ENCODE measurements around the gene SH3GL1.

Gene SH3GL1

DNA sequence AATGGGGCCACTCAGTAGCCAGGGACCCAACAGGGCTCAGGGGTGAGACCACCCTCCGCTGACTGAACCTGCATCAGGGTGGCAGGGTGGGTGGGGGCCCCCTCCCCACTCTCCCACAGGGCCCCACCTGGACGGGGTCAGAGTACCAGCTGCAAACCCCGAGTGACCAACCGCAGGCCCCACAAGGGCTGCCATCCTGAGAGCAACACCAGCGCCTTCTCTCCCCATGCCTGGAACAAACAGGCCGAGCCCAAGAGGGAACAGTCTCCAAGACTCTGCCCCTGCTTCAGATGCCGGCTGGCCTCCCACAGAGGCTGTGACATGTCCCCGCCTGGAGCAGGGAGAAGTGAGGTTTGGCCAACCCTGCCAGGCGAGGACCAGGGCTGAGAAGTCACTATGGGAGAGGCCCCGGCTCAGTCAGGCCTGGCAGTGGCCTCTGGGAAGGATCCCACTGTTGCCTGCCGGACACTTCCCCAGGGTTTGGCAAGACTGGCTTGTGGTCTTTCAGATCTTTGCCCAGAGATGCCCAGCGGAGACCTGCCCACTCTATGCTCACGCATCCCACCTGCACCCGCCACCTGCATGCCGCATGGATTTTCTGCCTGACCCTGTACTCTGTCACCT, 29.8 kb downstream of the SH3GL1 start:
- no peak overlapping the region for H3K9ac ChIP-seq (ENCODE audit: low read length)
- no peak overlapping the region for H3K27ac ChIP-seq (ENCODE audit: low read length)
- H3K4me3 ChIP-seq (ENCODE audit: low read length), result no peak overlapping the region
- no peaks in the 10 kb centered on the region for H3K27me3 ChIP-seq (ENCODE audit: control insufficient read depth, insufficient read depth, low read length)
- no peaks in the 10 kb centered on the region for H3K9me3 ChIP-seq (ENCODE audit: control insufficient read depth, low read depth, low read length)
- peaks cover 14% of the 10 kb centered on the region for H3K4me1 ChIP-seq (ENCODE audit: control insufficient read depth, low read depth, low read length)
- peaks cover 3% of the 10 kb centered on the region for H3K36me3 ChIP-seq (ENCODE audit: control insufficient read depth, low read depth, low read length)

GRCh38 chr19:4369888-4370260, 30.5 kb downstream of the SH3GL1 start:
- Histone ChIP-seq H3K9ac (ENCODE audit: low read length) (no peak overlapping the region), H3K9me3 (ENCODE audit: control insufficient read depth, low read depth, low read length) (no peaks in the 10 kb centered on the region), H3K36me3 (ENCODE audit: control insufficient read depth, low read depth, low read length) (peaks cover 3% of the 10 kb centered on the region), H3K27ac (ENCODE audit: low read length) (no peak overlapping the region), H3K27me3 (ENCODE audit: control insufficient read depth, insufficient read depth, low read length) (no peaks in the 10 kb centered on the region), H3K4me1 (ENCODE audit: control insufficient read depth, low read depth, low read length) (peaks cover 7% of the 10 kb centered on the region), H3K4me3 (ENCODE audit: low read length) (no peak overlapping the region)

GRCh38 chr19:4369109-4369887, 31.0 kb downstream of the SH3GL1 start:
- H3K9ac ChIP-seq (ENCODE audit: low read length), result no peak overlapping the region
- peaks cover 3% of the 10 kb centered on the region for H3K36me3 ChIP-seq (ENCODE audit: control insufficient read depth, low read depth, low read length)
- no peak overlapping the region for H3K27ac ChIP-seq (ENCODE audit: low read length)
- H3K27me3 ChIP-seq (ENCODE audit: control insufficient read depth, insufficient read depth, low read length), result no peaks in the 10 kb centered on the region
- H3K4me3 ChIP-seq (ENCODE audit: low read length), result no peak overlapping the region
- H3K9me3 ChIP-seq (ENCODE audit: control insufficient read depth, low read depth, low read length), result no peaks in the 10 kb centered on the region
- peaks cover 4% of the 10 kb centered on the region for H3K4me1 ChIP-seq (ENCODE audit: control insufficient read depth, low read depth, low read length)

- no peak overlapping the region for H3K27ac ChIP-seq (ENCODE audit: low read length)
- H3K9ac ChIP-seq (ENCODE audit: low read length), result no peak overlapping the region
- no peak overlapping the region for H3K4me3 ChIP-seq (ENCODE audit: low read length)
- H3K4me1 ChIP-seq (ENCODE audit: control insufficient read depth, low read depth, low read length), result peaks cover 4% of the 10 kb centered on the region
- peaks cover 3% of the 10 kb centered on the region for H3K36me3 ChIP-seq (ENCODE audit: control insufficient read depth, low read depth, low read length)
- H3K27me3 ChIP-seq (ENCODE audit: control insufficient read depth, insufficient read depth, low read length), result no peaks in the 10 kb centered on the region
- H3K9me3 ChIP-seq (ENCODE audit: control insufficient read depth, low read depth, low read length), result no peaks in the 10 kb centered on the region
These were observed 32.1 kb downstream of the SH3GL1 start for GRCh38 chr19:4368128-4368820.

- H3K36me3 ChIP-seq (ENCODE audit: control insufficient read depth, low read depth, low read length), result peaks cover 3% of the 10 kb centered on the region
- H3K4me1 ChIP-seq (ENCODE audit: control insufficient read depth, low read depth, low read length), result peaks cover 4% of the 10 kb centered on the region
- H3K27me3 ChIP-seq (ENCODE audit: control insufficient read depth, insufficient read depth, low read length), result no peaks in the 10 kb centered on the region
- no peak overlapping the region for H3K27ac ChIP-seq (ENCODE audit: low read length)
- no peak overlapping the region for H3K4me3 ChIP-seq (ENCODE audit: low read length)
- H3K9me3 ChIP-seq (ENCODE audit: control insufficient read depth, low read depth, low read length), result no peaks in the 10 kb centered on the region
- H3K9ac ChIP-seq (ENCODE audit: low read length), result no peak overlapping the region
These were observed 32.6 kb downstream of the SH3GL1 start for GRCh38 chr19:4367781-4368127.

DNA sequence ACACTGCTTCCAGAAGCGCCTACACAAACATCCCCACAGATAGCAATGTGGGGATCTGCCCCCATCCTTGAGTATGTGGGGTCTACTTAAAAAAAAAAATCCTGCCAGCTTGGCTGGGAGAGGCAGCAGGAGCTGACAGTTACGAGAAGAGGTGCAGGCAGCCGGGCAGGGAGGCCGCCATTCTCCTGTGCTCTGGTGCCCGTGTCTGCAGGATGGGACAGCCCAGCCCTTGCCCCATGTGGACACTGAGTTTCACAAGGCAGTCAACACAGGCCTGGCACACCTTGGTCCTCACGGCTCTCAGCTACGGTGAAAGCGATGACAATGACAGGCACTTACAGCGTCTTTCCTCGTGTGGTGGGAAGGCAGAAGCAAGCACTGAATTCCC, 33.0 kb downstream of the SH3GL1 start:
- H3K9ac ChIP-seq (ENCODE audit: low read length), result no peak overlapping the region
- peaks cover 4% of the 10 kb centered on the region for H3K4me1 ChIP-seq (ENCODE audit: control insufficient read depth, low read depth, low read length)
- H3K4me3 ChIP-seq (ENCODE audit: low read length), result no peak overlapping the region
- H3K27ac ChIP-seq (ENCODE audit: low read length), result no peak overlapping the region
- H3K36me3 ChIP-seq (ENCODE audit: control insufficient read depth, low read depth, low read length), result peaks cover 3% of the 10 kb centered on the region
- no peaks in the 10 kb centered on the region for H3K27me3 ChIP-seq (ENCODE audit: control insufficient read depth, insufficient read depth, low read length)
- H3K9me3 ChIP-seq (ENCODE audit: control insufficient read depth, low read depth, low read length), result no peaks in the 10 kb centered on the region

DNA sequence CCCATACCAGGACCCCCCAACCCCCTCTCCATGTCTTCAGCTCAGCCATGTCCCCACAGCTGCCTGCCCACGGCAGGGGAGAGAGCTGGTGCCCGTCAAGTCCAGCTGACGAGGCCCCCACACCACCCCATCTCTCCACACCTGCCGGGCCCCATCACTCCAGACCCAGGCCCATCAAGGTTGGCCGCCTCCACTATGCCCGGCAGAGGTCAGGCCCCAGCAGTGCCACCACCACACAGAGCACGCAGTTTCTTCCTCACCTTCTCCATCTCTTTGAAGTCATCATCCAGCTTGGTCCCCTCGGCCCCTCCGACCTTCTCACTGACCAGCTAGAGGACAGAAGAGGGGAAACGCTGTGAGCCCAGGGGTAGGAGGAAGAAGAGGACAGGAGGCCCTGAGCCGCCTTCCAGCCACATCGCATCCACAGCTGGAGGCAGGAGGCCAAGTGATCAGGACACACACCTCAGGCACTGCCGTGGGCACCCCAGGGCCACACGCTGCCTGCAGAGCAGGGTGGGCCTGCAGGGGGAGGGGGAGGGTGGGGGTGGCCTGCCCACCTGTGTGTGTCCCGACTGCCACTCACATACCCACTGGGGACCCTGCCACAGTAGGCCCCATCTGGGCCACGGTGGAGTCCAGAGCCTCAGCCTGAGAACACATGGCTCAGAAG, 33.5 kb downstream of the SH3GL1 start:
- no peak overlapping the region for H3K27ac ChIP-seq (ENCODE audit: low read length)

DNA sequence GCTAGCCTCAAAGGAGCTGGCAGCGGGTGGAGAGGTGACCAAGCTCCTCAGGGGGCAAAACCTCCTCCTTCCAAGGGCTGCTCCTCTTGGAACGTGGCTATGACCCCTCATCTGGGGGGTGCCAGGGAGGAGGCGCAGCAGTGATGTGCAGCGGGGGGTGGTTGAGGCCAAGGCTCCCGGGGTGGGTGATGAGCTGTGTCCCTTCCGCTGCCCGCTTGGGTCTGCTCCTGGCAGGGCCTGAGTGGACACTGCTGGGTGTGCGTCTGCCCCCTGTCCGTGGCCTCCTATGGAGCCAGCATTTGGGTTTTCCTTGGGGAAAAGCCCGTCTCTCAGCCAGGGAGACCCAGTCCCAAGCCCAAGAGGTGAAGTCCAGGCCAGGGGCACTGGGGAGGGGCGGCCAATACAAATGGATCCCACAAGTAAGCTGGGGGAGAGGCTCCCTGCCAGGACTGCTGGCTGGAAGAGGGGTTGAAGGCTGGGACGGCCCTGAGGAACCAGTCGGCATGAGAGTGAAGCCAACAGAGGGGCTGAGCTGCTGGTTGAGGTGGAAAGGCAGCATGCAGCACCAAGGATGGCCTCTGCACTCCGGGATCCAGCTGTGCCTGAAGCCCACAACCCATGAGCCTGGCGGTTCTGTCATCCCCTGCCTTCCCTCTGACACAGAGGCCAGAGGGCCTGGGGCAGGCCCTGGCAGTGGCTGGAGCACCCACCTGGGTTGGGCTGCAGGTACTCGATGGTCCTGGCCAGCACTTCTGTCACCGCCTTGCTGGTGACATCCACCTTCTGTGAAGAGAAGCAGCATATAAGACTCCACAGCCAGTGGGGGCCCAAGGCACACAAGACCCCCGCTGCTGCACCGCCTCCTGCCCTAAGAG, 34.3 kb downstream of the SH3GL1 start:
- H3K4me1 ChIP-seq (ENCODE audit: control insufficient read depth, low read depth, low read length), result peaks cover 4% of the 10 kb centered on the region
- H3K27me3 ChIP-seq (ENCODE audit: control insufficient read depth, insufficient read depth, low read length), result no peaks in the 10 kb centered on the region
- no peaks in the 10 kb centered on the region for H3K9me3 ChIP-seq (ENCODE audit: control insufficient read depth, low read depth, low read length)
- peaks cover 8% of the 10 kb centered on the region for H3K36me3 ChIP-seq (ENCODE audit: control insufficient read depth, low read depth, low read length)
- H3K4me3 ChIP-seq (ENCODE audit: low read length), result no peak overlapping the region
- H3K9ac ChIP-seq (ENCODE audit: low read length), result no peak overlapping the region
- H3K27ac ChIP-seq (ENCODE audit: low read length), result no peak overlapping the region

More for the DNA sequence above, 33.5 kb downstream of the SH3GL1 start:
- Histone ChIP-seq H3K27me3 (ENCODE audit: control insufficient read depth, insufficient read depth, low read length) (no peaks in the 10 kb centered on the region), H3K4me3 (ENCODE audit: low read length) (no peak overlapping the region), H3K36me3 (ENCODE audit: control insufficient read depth, low read depth, low read length) (peaks cover 8% of the 10 kb centered on the region), H3K9me3 (ENCODE audit: control insufficient read depth, low read depth, low read length) (no peaks in the 10 kb centered on the region), H3K9ac (ENCODE audit: low read length) (no peak overlapping the region), H3K4me1 (ENCODE audit: control insufficient read depth, low read depth, low read length) (peaks cover 4% of the 10 kb centered on the region)

DNA sequence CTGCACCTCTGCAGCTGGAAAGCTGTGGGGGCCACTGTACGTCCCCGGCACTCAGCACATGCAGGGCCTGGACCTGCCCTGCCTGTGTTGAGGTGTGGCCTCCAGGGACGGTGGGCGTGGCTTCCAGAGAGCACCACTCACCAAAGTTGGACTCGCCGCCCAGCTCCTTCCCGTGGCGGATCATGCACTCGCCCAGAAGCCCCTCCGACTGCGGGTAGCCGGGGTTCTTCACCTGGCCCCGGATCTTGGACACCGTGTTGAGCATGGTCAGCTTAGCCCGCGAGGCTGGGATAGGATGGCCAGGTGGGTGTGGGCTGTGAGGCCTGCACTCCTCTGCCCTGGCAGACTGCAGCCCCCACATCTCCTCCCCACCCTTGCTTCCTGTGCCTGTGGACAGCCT, 35.0 kb downstream of the SH3GL1 start:
- H3K4me3 ChIP-seq (ENCODE audit: low read length), result no peak overlapping the region
- H3K9me3 ChIP-seq (ENCODE audit: control insufficient read depth, low read depth, low read length), result no peaks in the 10 kb centered on the region
- no peak overlapping the region for H3K27ac ChIP-seq (ENCODE audit: low read length)
- peaks cover 4% of the 10 kb centered on the region for H3K4me1 ChIP-seq (ENCODE audit: control insufficient read depth, low read depth, low read length)
- no peak overlapping the region for H3K9ac ChIP-seq (ENCODE audit: low read length)
- H3K36me3 ChIP-seq (ENCODE audit: control insufficient read depth, low read depth, low read length), result peaks cover 8% of the 10 kb centered on the region
- no peaks in the 10 kb centered on the region for H3K27me3 ChIP-seq (ENCODE audit: control insufficient read depth, insufficient read depth, low read length)

GRCh38 chr19:4363571-4364304, 36.6 kb downstream of the SH3GL1 start:
- Histone ChIP-seq H3K4me1 (ENCODE audit: control insufficient read depth, low read depth, low read length) (no peaks in the 10 kb centered on the region), H3K9ac (ENCODE audit: low read length) (no peak overlapping the region), H3K27me3 (ENCODE audit: control insufficient read depth, insufficient read depth, low read length) (no peaks in the 10 kb centered on the region), H3K27ac (ENCODE audit: low read length) (no peak overlapping the region), H3K9me3 (ENCODE audit: control insufficient read depth, low read depth, low read length) (no peaks in the 10 kb centered on the region), H3K4me3 (ENCODE audit: low read length) (no peak overlapping the region), H3K36me3 (ENCODE audit: control insufficient read depth, low read depth, low read length) (peaks cover 11% of the 10 kb centered on the region)

Measured in iPS-18a (cell line).